PFSK-1 (cell line): ENCODE results near the gene SAP30.

Experiments
- FOXP2 ChIP-seq: optimal IDR thresholded peaks from 2 replicates; pipeline ENCODE3; 2011; ENCODE audit warnings: borderline replicate concordance, control low read depth, inconsistent platforms; ENCODE audit not compliant: insufficient read depth; ENCODE audit errors: extremely low read length, extremely low read depth
- POLR2AphosphoS5 ChIP-seq: IDR thresholded peaks from 2 replicates; pipeline ENCODE4 v1.6.1; 2012; ENCODE audit warnings: low read depth, mild to moderate bottlenecking, control low read depth, low read length, moderate library complexity
- SIN3A ChIP-seq: IDR thresholded peaks from 2 replicates; pipeline ENCODE4 v1.6.1; 2012; ENCODE audit warnings: mild to moderate bottlenecking, low read length, moderate library complexity, borderline replicate concordance; ENCODE audit not compliant: insufficient read depth
- TAF1 ChIP-seq: IDR thresholded peaks from 2 replicates; pipeline ENCODE4 v1.6.1; 2012; ENCODE audit warnings: low read length, control low read depth, borderline replicate concordance; ENCODE audit not compliant: insufficient read depth
- TF ChIP-seq, protein P1 (sequence below), 2 experiments: IDR thresholded peaks; 2 replicates each; pipeline versions ENCODE4 v1.6.1 to v1.8.0; 2011 to 2012; ENCODE audit warnings: low read depth in 2 of 2, low read length in 2 of 2, control low read depth in 1 of 2, inconsistent platforms in 1 of 2, mild to moderate bottlenecking in 1 of 2, moderate library complexity in 1 of 2; ENCODE audit not compliant: insufficient read depth in 1 of 2

DNA sequence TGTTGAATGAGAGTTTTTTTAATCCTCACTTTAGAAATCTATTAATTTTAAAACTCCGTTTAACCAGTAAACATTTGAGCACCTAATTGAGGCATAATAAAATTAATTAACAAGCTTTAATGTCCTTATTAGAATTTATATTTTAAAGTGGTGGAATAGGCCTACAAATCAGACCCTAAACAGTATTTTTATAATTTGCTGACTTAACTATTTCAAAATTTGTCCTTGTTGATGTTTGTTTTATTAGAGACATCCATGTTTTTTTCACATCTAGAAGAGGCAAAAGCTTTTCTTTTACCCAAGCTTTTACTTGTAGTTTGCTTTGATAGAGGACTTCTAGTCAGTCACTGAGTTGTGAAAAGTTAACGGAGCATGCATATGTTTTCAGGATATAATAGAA, 3.8 kb downstream of the SAP30 start:
- no peak for TF ChIP-seq POLR2AphosphoS5
- TF ChIP-seq SIN3A: no peak
- no peak for TF ChIP-seq TAF1
- TF ChIP-seq, protein P1, sequence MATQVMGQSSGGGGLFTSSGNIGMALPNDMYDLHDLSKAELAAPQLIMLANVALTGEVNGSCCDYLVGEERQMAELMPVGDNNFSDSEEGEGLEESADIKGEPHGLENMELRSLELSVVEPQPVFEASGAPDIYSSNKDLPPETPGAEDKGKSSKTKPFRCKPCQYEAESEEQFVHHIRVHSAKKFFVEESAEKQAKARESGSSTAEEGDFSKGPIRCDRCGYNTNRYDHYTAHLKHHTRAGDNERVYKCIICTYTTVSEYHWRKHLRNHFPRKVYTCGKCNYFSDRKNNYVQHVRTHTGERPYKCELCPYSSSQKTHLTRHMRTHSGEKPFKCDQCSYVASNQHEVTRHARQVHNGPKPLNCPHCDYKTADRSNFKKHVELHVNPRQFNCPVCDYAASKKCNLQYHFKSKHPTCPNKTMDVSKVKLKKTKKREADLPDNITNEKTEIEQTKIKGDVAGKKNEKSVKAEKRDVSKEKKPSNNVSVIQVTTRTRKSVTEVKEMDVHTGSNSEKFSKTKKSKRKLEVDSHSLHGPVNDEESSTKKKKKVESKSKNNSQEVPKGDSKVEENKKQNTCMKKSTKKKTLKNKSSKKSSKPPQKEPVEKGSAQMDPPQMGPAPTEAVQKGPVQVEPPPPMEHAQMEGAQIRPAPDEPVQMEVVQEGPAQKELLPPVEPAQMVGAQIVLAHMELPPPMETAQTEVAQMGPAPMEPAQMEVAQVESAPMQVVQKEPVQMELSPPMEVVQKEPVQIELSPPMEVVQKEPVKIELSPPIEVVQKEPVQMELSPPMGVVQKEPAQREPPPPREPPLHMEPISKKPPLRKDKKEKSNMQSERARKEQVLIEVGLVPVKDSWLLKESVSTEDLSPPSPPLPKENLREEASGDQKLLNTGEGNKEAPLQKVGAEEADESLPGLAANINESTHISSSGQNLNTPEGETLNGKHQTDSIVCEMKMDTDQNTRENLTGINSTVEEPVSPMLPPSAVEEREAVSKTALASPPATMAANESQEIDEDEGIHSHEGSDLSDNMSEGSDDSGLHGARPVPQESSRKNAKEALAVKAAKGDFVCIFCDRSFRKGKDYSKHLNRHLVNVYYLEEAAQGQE (IDR thresholded peaks at IDR 0.05; ENCODE audit: insufficient read depth in 1 of 2, low read depth in 2 of 2, low read length in 2 of 2): no peak
- TF ChIP-seq FOXP2: no peak
